ENCODE data around the gene KLHL2. TPM values are rescaled to one million over a fixed set of nuclear protein-coding genes. Genes with fewer than 3 reads are reported as not detected.
"Not testable (repeated sequence)": the region's sequence is repeated elsewhere in the genome, so short reads cannot be mapped to it uniquely, and the experiment has no call there.

KLHL2 gene
- total and polyA plus RNA-seq, 9 of the 15 experiments (the other 6 are each of a cell fraction or from before 2014, with no cell fraction given): 2.5 to 11.3 (median 6.1) TPM

- CTCF ChIA-PET (ENCODE audit: low intra/inter-chr PET ratio); H3K4me2 ChIP-seq (ENCODE audit: insufficient read depth, low read length); DNase-seq (ENCODE audit: extremely low read depth in 1 of 4, low spot score in 3 of 4); ATAC-seq; H3K27ac ChIP-seq (ENCODE audit: extremely low read depth, low read depth, low read length); FAIRE-seq; intact Hi-C loops (cut with micrococcal nuclease); BruUV-seq (replicated peaks); in situ Hi-C loops (cut with MboI); H3K4me3 ChIP-seq; H3K79me2 ChIP-seq (ENCODE audit: control insufficient read depth, insufficient read depth, low read length); H3K9me1 ChIP-seq (ENCODE audit: control insufficient read depth, insufficient read depth, low read length); H3K9me3 ChIP-seq (replicated peaks; ENCODE audit: control insufficient read depth, insufficient read depth, low read depth, low read length); H3K36me3 ChIP-seq (ENCODE audit: control insufficient read depth, insufficient read depth, low read length); H3K9ac ChIP-seq (ENCODE audit: insufficient read depth in 1 of 2, low read depth in 2 of 2, low read length in 2 of 2); H3K27me3 ChIP-seq (ENCODE audit: control insufficient read depth in 2 of 2, insufficient read depth in 2 of 2, low read length in 2 of 2); POLR2A ChIA-PET; H2AFZ ChIP-seq (ENCODE audit: low read depth, low read length); H3K4me1 ChIP-seq (replicated peaks in 1 of 2; ENCODE audit: control insufficient read depth in 2 of 2, insufficient read depth in 2 of 2, low read length in 2 of 2); H4K20me1 ChIP-seq (replicated peaks; ENCODE audit: control insufficient read depth, insufficient read depth, low read length): not testable (repeated sequence)
- peak; percentile 13; the same call in 1 of the 2 replicates for TF ChIP-seq NFIC (IDR thresholded peaks at IDR 0.05)
- WGBS (ENCODE audit: insufficient coverage, low coverage, missing lambda C conversion rate): 68% methylated on average over 4 of the region's 4 CpGs
Measured at GRCh38 chr4:165229490-165230200, 22.3 kb downstream of the KLHL2 start.

DNA sequence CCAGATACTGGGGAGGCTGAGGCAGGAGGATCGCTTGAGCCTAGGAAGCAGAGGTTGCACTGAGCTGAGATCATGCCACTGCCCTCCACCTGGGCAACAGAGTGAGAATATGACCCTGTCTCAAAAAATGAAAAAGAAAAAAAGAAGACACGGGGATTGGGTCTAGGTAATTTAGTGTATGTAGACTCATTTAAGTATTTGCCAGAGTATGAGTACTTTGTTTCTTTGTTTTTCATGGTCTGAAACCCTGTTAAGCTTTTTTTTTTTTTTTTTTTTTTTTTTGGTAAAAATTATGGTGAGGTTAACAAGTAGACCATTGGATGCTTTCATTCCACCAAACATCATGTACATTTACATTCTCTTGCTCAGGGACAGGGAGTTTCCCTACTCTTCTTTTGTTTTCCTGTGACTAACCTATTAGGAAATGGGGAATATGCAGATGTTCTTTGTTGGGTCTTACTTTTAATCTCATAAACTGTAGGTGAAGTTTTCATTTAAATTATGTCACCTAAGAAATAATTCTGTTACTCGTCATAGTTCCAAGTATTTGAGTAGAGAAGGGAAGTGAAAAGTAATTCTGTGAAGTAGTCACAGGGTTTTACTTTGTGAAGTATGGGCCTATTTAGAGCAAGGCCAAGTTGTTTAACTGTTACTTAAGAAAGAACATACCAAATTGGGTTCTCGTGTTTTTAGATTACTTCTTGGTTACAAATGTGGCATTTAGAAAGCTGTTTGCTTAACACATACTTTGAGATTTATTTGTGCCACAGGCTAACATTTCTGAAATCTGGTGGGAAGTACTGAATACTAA is 25.5 kb downstream of the KLHL2 start:
- intact Hi-C loops (cut with micrococcal nuclease); FAIRE-seq; BruUV-seq (replicated peaks): not testable (repeated sequence)

More for the DNA sequence above, 25.5 kb downstream of the KLHL2 start:
- H3K4me2 ChIP-seq (ENCODE audit: insufficient read depth, low read length); H3K27ac ChIP-seq (ENCODE audit: extremely low read depth, low read depth, low read length); CTCF ChIA-PET (ENCODE audit: low intra/inter-chr PET ratio); H3K9me3 ChIP-seq (replicated peaks; ENCODE audit: control insufficient read depth, insufficient read depth, low read depth, low read length); H3K9ac ChIP-seq (ENCODE audit: insufficient read depth in 1 of 2, low read depth in 2 of 2, low read length in 2 of 2); H2AFZ ChIP-seq (ENCODE audit: low read depth, low read length); ATAC-seq; H4K20me1 ChIP-seq (replicated peaks; ENCODE audit: control insufficient read depth, insufficient read depth, low read length); in situ Hi-C loops (cut with MboI); H3K36me3 ChIP-seq (ENCODE audit: control insufficient read depth, insufficient read depth, low read length); DNase-seq (ENCODE audit: extremely low read depth in 1 of 4, low spot score in 3 of 4); H3K79me2 ChIP-seq (ENCODE audit: control insufficient read depth, insufficient read depth, low read length); H3K27me3 ChIP-seq (ENCODE audit: control insufficient read depth in 2 of 2, insufficient read depth in 2 of 2, low read length in 2 of 2); H3K4me1 ChIP-seq (replicated peaks in 1 of 2; ENCODE audit: control insufficient read depth in 2 of 2, insufficient read depth in 2 of 2, low read length in 2 of 2); POLR2A ChIA-PET; H3K4me3 ChIP-seq; H3K9me1 ChIP-seq (ENCODE audit: control insufficient read depth, insufficient read depth, low read length): not testable (repeated sequence)
- WGBS (ENCODE audit: insufficient coverage, low coverage, missing lambda C conversion rate): 69% methylated on average over 4 of the region's 4 CpGs
